ENCODE measurements around the gene UPK3BL1. TPM values are rescaled to one million over a fixed set of nuclear protein-coding genes. Genes with fewer than 3 reads are reported as not detected.
A peak's percentile ranks its signal among the peaks of the same experiment; 100 is the strongest.
"Not testable (repeated sequence)": the region's sequence is repeated elsewhere in the genome, so short reads cannot be mapped to it uniquely, and the experiment has no call there.

UPK3BL1 gene
- polyA plus RNA-seq, 1 of the 3 experiments (the other 2 are of a cell fraction), result 16.5 TPM

DNA sequence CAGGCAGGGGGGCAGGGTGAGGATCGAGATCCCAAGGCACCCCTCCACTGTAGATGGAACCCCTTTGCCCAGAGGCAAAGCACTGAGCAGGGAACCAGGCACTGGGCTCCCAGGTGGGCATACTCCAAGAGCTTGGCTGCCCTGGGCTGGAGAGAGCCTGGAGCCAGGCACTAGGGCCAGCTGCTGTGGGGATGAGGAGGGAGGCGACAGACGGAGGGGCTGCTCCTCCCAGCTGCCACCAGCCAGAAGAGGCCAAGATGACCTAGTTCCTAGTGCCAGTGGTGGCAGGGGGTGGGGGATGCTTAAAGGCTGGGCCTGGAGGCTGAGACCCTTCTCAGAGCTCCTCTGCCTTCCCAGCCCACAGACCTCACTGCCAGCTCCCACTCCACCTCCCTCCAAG, 27.7 kb downstream of the UPK3BL1 start:
- H3F3A ChIP-seq (replicated peaks; ENCODE audit: insufficient read depth); H3K9ac ChIP-seq; H3K9me2 ChIP-seq; H3K4me1 ChIP-seq (ENCODE audit: control insufficient read depth in 1 of 2, insufficient read depth in 2 of 2, low read depth in 1 of 2, low read length in 1 of 2); H3K27me3 ChIP-seq (ENCODE audit: insufficient read depth); POLR2A ChIA-PET; DNase-seq; CTCF ChIA-PET; H3K9me3 ChIP-seq; H3K79me2 ChIP-seq (ENCODE audit: insufficient read depth); H3K36me3 ChIP-seq (replicated peaks in 1 of 2; ENCODE audit: control insufficient read depth in 1 of 2, insufficient read depth in 2 of 2, low read length in 1 of 2); H3K4me3 ChIP-seq (ENCODE audit: low read depth in 2 of 2, low read length in 1 of 2); H3K4me2 ChIP-seq; H3K27ac ChIP-seq (ENCODE audit: low read depth in 2 of 2, low read length in 1 of 2); H4K20me1 ChIP-seq (ENCODE audit: insufficient read depth); H2AFZ ChIP-seq (ENCODE audit: low read depth): not testable (repeated sequence)
- WGBS (ENCODE audit: low lambda C conversion rate), result no CpG with 5 or more reads among the region's 3 CpGs

DNA sequence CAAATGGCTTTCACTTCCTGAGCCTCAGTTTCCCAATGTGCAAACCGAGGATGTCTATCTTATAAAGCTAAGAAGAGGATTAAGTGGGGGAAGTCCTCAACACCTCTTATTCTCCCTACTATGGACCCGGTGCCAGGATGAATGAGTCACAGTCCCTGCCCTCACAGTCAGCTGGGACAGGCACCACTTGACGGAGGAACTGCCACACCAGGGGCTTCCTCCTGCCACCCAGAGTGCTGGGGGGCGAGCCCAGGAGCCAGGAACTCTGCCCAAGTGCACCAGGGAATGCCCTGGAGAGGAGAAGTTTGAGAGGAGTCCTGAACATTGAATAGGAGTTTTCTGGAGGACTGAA, 28.3 kb downstream of the UPK3BL1 start:
- H3K79me2 ChIP-seq (ENCODE audit: insufficient read depth); H3K4me2 ChIP-seq; H3K9me2 ChIP-seq; H3K27me3 ChIP-seq (ENCODE audit: insufficient read depth); H3K4me3 ChIP-seq (ENCODE audit: low read depth in 2 of 2, low read length in 1 of 2); POLR2A ChIA-PET; H3K9ac ChIP-seq; DNase-seq; H3K36me3 ChIP-seq (replicated peaks in 1 of 2; ENCODE audit: control insufficient read depth in 1 of 2, insufficient read depth in 2 of 2, low read length in 1 of 2); H3K9me3 ChIP-seq; H2AFZ ChIP-seq (ENCODE audit: low read depth); CTCF ChIA-PET; H3F3A ChIP-seq (replicated peaks; ENCODE audit: insufficient read depth); H3K4me1 ChIP-seq (ENCODE audit: control insufficient read depth in 1 of 2, insufficient read depth in 2 of 2, low read depth in 1 of 2, low read length in 1 of 2); H3K27ac ChIP-seq (ENCODE audit: low read depth in 2 of 2, low read length in 1 of 2); H4K20me1 ChIP-seq (ENCODE audit: insufficient read depth): not testable (repeated sequence)
- WGBS (ENCODE audit: low lambda C conversion rate), result no CpG with 5 or more reads among the region's 4 CpGs

DNA sequence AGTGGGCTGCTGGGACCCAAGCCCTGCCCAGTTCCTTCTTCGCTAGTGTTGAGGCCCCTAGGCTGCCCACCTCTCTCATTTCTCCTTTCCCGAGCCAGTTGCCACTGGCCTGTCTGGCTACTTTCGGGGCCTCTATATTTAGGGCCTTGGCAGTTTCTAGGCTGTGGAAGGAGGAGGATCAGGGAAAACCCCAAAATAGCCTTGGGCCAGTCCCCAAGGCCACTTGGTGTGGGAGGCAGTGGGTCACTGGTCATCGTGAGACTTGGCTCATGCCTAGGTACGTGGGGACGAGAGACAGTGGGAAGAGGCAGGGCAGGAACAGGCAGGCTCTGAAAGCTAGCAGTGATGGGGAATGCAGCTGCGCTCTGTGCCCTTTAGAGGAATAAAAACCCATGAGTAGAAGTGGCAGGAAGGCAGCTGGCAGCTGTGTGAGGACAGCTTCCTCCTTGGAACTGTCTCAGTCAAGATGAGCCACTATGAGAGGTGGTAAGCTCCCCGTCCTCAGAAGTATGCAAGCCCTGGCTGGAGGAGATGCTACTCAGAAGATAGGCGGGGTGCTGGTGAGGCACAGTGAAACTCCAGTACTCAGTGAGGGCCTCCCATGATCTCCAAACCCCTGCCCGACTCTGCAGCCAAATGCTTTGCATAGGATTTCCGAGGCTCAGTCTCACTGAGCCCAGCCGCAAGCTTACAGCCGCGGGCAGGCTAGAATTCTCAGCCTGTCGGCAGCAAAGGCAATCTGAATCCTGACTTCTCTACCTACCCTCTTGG, 28.8 kb downstream of the UPK3BL1 start:
- H4K20me1 ChIP-seq (ENCODE audit: insufficient read depth); H3K4me2 ChIP-seq; H3K79me2 ChIP-seq (ENCODE audit: insufficient read depth); H3K9me2 ChIP-seq; H2AFZ ChIP-seq (ENCODE audit: low read depth); H3F3A ChIP-seq (replicated peaks; ENCODE audit: insufficient read depth); H3K27me3 ChIP-seq (ENCODE audit: insufficient read depth); H3K9me3 ChIP-seq; H3K27ac ChIP-seq (ENCODE audit: low read depth in 2 of 2, low read length in 1 of 2); H3K4me3 ChIP-seq (ENCODE audit: low read depth in 2 of 2, low read length in 1 of 2); H3K36me3 ChIP-seq (replicated peaks in 1 of 2; ENCODE audit: control insufficient read depth in 1 of 2, insufficient read depth in 2 of 2, low read length in 1 of 2); CTCF ChIA-PET; H3K4me1 ChIP-seq (ENCODE audit: control insufficient read depth in 1 of 2, insufficient read depth in 2 of 2, low read depth in 1 of 2, low read length in 1 of 2); DNase-seq; POLR2A ChIA-PET; H3K9ac ChIP-seq: not testable (repeated sequence)
- WGBS (ENCODE audit: low lambda C conversion rate), result 96% methylated on average over 3 of the region's 15 CpGs

DNA sequence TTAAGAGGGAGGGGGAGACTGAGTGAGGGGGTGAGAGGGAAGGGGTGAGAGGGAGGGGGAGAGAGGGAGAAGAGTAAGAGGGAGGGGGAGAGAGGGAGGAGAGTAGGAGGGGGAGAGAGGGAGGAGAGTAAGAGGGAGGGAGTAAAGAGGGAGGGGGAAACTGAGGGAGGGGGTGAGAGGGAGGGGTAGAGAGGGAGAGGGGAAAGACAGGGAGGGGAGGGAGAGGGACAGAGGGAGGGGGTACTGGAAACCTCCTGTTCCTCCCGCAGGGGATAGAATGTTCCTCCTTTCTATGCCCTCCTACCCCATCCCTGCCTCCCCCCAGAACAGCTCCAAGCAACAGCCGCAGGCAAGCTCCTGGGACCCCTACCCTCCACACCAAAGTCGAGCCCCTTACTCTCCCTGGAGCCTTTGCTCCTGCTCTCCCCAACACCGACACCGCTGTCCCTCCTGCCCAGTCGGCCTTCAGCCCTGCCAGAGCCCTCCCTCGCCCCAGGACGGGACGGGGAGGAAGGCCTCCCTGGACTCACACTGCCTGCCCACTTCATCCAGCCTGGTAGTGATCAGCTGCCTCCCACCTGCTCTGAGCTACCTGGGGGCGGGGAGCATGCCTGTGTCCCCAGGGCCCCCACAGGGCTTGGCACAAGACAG, 30.8 kb downstream of the UPK3BL1 start:
- peak overlapping the region in 1 of 2 experiments; percentile 80; a peak in 2 of 4 replicates for H3K27ac ChIP-seq (ENCODE audit: low read depth in 2 of 2, low read length in 1 of 2)
- H3K79me2 ChIP-seq (ENCODE audit: insufficient read depth); H3K4me1 ChIP-seq (ENCODE audit: control insufficient read depth in 1 of 2, insufficient read depth in 2 of 2, low read depth in 1 of 2, low read length in 1 of 2); CTCF ChIA-PET; H2AFZ ChIP-seq (ENCODE audit: low read depth); H3K27me3 ChIP-seq (ENCODE audit: insufficient read depth); H3K9me3 ChIP-seq; H3K9ac ChIP-seq; POLR2A ChIA-PET; DNase-seq; H3F3A ChIP-seq (replicated peaks; ENCODE audit: insufficient read depth); H3K36me3 ChIP-seq (replicated peaks in 1 of 2; ENCODE audit: control insufficient read depth in 1 of 2, insufficient read depth in 2 of 2, low read length in 1 of 2); H3K9me2 ChIP-seq; H4K20me1 ChIP-seq (ENCODE audit: insufficient read depth): not testable (repeated sequence)
- peak overlapping the region in 1 of 2 experiments; percentile 30; a peak in 2 of 4 replicates for H3K4me3 ChIP-seq (ENCODE audit: low read depth in 2 of 2, low read length in 1 of 2)
- peak overlapping the region; percentile 48; the same call in 1 of the 2 replicates for H3K4me2 ChIP-seq
- WGBS (ENCODE audit: low lambda C conversion rate), result 41% methylated on average over 8 of the region's 10 CpGs

DNA sequence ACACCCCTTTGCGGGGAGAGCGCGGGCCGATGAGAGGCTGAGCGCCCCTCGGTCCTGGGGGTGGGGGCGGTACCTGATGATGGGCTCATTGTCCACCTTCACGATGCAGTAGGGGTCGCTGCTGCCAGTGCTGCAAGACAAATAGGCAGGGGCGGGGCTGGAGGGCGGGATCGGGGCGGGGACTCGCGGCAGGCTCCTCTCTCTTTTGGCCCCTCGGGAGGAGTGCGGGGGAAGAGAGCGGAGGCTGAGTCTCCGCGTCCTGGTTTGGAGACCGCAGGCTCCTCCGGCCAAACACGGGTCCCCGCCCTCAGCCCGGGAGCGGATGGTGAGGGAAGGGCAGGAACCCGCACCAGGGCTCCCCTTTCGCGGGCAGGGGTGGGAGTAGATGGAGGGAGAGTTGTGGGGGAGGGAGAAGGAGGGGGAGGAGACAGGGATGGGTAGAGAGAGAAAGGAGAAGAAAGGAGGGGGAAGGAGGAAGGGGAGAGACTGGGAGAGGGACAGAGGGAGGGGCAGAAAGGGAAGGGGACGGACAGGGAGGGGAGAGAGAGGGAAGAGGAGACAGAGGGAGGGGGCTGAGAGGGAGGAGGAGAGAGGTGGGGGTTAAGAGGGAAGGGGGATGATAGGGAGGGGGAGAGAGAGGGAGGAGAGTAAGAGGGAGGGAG, 31.4 kb downstream of the UPK3BL1 start:
- POLR2A ChIA-PET; H2AFZ ChIP-seq (ENCODE audit: low read depth); H3K4me3 ChIP-seq (ENCODE audit: low read depth in 2 of 2, low read length in 1 of 2); DNase-seq; H3K27ac ChIP-seq (ENCODE audit: low read depth in 2 of 2, low read length in 1 of 2); CTCF ChIA-PET; H3K27me3 ChIP-seq (ENCODE audit: insufficient read depth); H3K9ac ChIP-seq; H3F3A ChIP-seq (replicated peaks; ENCODE audit: insufficient read depth); H4K20me1 ChIP-seq (ENCODE audit: insufficient read depth); H3K36me3 ChIP-seq (replicated peaks in 1 of 2; ENCODE audit: control insufficient read depth in 1 of 2, insufficient read depth in 2 of 2, low read length in 1 of 2); H3K4me2 ChIP-seq; H3K79me2 ChIP-seq (ENCODE audit: insufficient read depth); H3K9me3 ChIP-seq; H3K4me1 ChIP-seq (ENCODE audit: control insufficient read depth in 1 of 2, insufficient read depth in 2 of 2, low read depth in 1 of 2, low read length in 1 of 2); H3K9me2 ChIP-seq: not testable (repeated sequence)
- no CpG with 5 or more reads among the region's 30 CpGs for WGBS (ENCODE audit: low lambda C conversion rate)

DNA sequence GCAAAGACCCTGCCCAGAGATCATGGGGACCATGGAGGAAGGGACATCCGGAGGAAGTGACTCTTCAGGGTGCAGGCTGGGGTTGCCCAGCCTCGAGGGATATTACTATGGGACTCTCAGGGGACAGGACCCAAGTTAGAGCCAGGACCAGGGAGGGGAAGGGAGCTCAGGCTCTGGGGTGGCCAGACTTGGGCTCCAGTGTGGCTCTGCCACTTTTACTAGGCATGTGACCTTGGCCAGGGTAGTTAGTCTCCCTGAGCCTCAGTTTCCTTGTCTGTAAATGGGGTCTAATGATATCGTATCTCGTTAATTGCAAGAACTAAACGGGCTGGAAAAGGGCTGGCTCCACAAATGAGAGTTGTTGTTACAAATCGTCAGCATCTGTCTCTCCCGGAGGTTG, 32.1 kb downstream of the UPK3BL1 start:
- H3K9me3 ChIP-seq; H3K36me3 ChIP-seq (replicated peaks in 1 of 2; ENCODE audit: control insufficient read depth in 1 of 2, insufficient read depth in 2 of 2, low read length in 1 of 2); H3K9me2 ChIP-seq; H3K4me1 ChIP-seq (ENCODE audit: control insufficient read depth in 1 of 2, insufficient read depth in 2 of 2, low read depth in 1 of 2, low read length in 1 of 2); H3K27ac ChIP-seq (ENCODE audit: low read depth in 2 of 2, low read length in 1 of 2); DNase-seq; POLR2A ChIA-PET; H2AFZ ChIP-seq (ENCODE audit: low read depth); H3K9ac ChIP-seq; H3K27me3 ChIP-seq (ENCODE audit: insufficient read depth); H4K20me1 ChIP-seq (ENCODE audit: insufficient read depth); H3K4me3 ChIP-seq (ENCODE audit: low read depth in 2 of 2, low read length in 1 of 2); H3F3A ChIP-seq (replicated peaks; ENCODE audit: insufficient read depth); CTCF ChIA-PET; H3K4me2 ChIP-seq; H3K79me2 ChIP-seq (ENCODE audit: insufficient read depth): not testable (repeated sequence)
- WGBS (ENCODE audit: low lambda C conversion rate), result 100% methylated on average over 2 of the region's 7 CpGs

Data from SK-N-SH (cell line).